DLD1 (cell line): ENCODE measurements around the gene OR6C76.
"Not testable (repeated sequence)": the region's sequence is repeated elsewhere in the genome, so short reads cannot be mapped to it uniquely, and the experiment has no call there.

Experiments
- in situ Hi-C: cut with HindIII; loops from 2 replicates; pipeline ENCODE4 v1.10.0; 2017; ENCODE audit warnings: low sequenced_read_pairs

Gene OR6C76

DNA sequence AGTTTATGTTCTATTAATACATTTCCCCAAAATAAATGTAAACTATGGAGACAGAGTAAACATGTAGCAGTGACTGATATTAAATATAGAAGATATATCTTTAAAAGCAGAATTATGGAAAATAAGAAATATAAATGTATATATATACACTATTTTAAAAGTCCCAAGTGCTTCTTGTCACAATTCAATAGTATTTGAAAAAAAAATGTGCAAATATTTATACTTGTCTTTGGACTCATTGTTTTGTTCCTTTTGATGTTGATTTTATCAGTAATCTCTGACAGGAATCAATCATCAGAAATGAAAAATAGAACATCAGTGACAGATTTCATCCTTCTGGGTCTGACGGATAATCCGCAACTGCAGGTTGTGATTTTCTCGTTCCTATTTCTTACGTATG, at the start of gene OR6C76:
Gene OR6C76, plus strand, starts transcription at position 301 of the 400 bp plus-strand sequence. Its CDS starts 0 bp downstream, at position 301.
- in situ Hi-C loops, result no loop called here

DNA sequence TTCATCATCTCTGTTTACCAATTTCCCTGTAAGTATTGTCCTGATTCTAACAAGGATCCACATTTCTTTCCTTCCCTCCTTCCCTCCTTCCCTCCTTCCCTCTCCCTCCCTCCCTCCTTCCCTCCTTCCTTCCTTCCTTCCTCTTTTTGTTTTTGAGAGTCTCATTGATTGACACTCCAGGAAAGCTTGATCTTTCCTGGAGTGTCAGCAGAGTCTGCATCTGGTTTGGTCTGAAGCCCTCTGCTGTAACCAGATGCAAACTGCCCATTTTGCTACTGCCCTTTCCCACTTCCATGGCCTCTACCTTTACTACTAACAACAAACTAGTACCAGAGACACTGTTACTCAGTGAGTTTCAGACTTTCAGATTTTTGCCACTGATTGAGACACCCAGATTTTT, 40.2 kb upstream of the OR6C76 start:
- in situ Hi-C loops, result no loop called here

DNA sequence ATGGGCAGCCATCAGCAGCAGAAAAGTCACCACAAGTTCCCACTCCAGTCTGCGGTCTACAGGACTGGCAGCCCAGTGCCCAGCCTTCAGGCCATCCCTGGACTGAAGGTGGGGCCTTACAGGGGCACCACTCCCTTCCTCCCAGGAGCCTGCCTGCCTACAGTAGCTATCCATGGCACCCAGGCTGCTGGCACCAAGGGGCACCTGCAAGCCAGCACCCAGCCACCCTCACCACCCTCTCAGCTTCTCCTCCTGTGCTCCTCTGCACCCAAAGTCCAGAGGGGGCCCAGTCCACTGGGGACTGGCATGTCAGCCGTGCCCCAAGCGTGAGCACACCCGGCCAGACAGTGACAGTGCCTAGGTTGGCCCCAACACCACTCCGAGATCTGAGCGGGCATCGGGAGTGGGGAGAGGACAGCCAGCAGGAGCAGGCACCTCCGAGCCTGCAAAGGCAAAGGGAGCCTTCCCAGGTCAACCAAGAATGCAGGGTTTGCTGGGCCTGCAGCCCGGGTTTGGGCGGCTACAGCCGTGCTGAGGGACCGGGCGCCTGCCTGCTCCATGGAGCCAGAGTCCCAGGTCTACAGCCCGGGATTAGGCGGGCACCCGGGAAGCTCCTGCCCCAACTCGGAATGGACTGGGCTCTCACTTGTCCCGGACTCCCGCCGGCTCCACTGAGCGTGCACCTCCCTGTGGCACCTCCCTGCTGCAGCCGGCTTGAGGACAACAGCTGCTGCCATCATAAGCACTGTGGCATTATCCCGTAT, 33.8 kb upstream of the OR6C76 start:
- in situ Hi-C loops, result no loop called here

DNA sequence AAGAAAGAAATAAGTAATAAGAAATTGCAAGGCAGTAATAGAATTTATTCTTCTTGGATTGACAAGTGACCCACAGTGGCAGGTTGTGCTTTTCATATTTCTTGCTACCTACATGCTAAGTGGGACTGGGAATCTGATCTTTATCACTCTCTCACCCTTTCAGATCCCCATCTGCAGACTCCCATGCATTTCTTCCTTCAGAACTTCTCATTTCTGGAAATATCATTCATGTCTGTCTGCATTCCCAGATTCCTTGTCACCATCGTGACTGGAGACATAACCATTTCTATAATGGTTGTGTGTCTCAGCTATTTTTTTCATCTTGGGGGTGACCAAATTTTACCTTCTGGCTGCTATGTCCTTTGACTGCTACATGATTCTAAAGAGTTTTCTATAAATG, 29.7 kb upstream of the OR6C76 start:
- in situ Hi-C loops, result no loop called here

- in situ Hi-C loops, result no loop called here
Observed at GRCh38 chr12:55400229-55400628, 25.8 kb upstream of the OR6C76 start, which contains the start of gene OR6C65. Gene OR6C65, plus strand, starts transcription at chr12:55400529. Its CDS starts 0 bp downstream, at chr12:55400529.

GRCh38 chr12:55407866-55408265, 18.2 kb upstream of the OR6C76 start:
- in situ Hi-C loops, result no loop called here

- in situ Hi-C loops, result not testable (repeated sequence)
Observed at GRCh38 chr12:55409133-55409532, 16.9 kb upstream of the OR6C76 start.

DNA sequence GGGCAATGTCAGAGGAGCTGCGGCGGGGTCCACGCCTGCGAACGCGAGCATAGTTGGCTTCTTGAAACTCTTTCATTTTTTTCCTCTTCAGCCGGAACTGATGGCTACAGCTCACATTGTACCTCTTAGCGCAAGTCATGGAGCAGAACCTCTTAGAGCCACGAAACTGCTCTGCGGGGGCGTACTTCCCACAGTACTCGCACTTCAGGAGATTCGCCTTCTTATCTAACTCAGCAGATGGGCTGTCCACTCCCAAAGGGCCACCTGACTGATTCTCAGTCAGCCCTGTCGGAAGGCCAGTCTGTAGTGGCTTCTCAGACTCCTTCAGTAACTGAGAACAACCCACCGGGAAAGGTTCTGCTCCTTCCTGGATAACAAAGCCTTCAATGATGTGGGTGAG, 13.9 kb upstream of the OR6C76 start:
- in situ Hi-C loops, result not testable (repeated sequence)

DNA sequence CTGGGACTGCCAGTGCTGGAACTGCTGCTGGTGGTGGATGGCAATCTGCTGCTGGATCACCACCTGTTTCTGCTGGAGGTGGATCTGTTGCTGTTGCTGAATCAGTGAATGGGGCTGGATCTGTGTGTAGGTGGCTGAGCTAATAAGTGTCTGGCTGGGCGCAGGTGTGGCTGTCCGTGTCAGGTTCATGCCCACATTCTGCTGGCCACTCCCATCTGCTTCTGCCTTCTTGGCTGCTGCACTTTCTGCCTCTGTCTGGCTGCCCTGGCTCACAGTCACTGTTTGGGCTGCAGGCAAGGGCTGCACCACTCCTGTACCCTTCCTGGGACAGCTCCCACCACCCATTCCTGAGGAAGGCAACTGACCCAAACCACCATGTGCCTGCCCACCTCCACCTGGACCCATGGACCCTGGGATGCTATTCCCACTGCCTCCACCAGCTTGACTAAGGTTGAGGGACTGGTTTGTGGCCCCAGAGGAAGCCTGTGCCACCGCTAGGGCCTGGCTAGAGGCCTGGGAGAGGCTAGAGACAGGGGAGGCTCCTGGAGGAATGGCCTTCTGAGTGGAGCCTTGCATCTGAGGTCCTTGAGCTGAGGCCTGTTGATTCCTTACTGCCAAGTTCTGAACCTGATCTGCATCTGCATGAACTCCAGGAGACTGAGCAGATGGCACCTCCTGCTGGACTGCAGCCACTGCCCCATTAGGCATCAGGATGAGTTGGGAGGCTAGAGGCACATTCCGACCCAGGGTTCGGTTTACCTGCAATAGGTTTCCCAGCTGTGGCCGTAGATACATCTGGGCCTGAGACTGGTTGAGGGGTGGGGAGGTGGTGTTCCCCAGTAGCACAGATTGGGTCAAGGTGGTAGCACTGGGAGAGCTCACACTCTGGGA, 12.3 kb upstream of the OR6C76 start:
- in situ Hi-C loops, result not testable (repeated sequence)

DNA sequence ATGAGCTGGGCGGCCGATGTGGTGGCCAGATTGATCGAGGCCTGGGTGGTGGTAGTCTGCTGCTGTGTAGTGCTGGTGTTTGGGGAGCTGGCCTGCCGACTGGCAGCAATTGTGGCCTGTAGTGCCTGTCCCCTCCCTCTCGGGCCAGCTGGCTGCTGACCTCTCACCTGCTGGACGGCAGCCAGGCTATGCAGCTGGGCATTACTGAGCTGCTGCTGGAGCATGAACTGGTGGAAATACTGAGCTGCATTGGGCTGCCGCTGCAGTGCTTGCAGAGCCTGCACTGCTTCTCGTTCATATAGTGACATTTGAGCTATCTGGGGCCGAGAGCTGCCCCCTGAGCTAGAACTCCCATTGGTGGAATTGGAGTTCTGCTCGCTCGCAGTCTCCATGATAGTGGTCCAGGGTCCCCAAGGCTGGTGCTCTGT, 11.6 kb upstream of the OR6C76 start:
- in situ Hi-C loops, result not testable (repeated sequence)

GRCh38 chr12:55414889-55415288, 11.2 kb upstream of the OR6C76 start:
- in situ Hi-C loops, result not testable (repeated sequence)

GRCh38 chr12:55416961-55417360, 9.1 kb upstream of the OR6C76 start:
- in situ Hi-C loops, result no loop called here

DNA sequence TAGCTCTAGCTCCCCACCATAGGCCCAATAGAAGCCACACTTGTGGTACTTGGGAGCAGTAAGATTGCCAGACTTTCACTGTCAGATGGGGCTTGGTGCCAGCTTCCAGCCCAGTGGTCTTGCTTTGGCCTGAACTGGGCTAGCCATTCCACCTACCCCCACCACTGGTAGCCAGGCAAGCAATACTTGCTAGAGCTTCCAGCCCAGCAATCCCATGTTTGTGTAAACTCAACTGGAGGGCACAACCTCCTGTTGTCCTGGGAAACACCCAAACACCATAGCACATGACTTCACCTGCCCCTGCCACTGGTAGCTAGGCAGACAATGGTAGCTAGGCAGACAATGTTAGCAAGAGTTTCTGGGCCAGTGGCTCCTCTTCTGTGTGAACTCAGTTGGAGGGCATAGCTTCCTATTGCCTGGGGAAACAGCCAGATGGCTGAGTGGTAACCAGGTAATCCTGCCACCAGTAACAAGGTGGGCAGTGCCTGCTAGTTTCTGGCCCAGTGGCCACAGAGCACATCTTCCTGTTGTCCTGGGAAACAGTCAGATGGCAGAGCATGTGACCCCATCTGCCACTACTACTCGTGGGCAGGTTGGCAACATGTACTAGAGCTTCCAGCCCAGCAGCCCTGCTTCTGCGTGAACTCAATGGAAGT, 5.6 kb upstream of the OR6C76 start:
- in situ Hi-C loops, result no loop called here

DNA sequence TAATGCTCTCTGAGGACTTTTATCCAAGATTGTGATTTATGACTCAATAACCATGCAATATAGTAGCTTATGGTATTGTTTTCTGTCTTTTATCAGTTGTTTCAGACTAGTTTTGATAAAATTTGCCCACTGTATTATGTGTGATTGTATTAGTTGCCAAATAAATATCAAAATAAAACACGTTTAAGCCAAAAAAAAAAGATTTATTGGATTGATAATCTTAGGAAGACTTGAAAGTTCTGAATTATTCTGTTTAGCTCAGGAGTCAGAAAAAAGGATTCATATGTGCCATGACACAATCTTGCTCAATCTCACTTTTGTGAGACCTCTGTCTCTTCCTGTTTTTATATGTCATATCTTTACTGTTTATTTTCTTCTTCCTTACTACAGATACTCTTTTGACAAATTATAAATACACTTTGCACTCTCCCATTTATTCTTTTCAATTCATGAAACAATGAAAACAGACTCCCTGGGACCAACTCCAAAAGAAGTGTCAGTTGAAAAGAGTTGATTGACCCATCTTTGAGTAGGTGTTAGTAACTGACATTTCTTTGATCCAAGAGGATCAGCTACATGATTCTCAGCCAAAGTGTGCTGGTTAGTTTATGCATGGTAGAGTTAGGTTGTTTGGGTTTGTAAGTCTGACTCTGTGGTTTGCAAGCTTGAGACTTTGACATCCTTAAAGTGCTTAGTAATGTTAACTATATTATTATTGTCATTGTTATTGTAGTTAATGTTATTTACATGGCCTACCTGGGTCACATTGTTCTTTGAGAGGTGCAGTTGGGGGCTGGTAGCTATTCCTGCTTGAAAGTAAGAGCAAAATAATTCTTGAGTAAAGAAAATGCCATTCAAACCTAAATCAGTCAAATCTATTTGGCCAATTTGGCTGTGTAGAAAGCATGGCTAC, 2.5 kb downstream of the OR6C76 start:
- in situ Hi-C loops, result no loop called here

DNA sequence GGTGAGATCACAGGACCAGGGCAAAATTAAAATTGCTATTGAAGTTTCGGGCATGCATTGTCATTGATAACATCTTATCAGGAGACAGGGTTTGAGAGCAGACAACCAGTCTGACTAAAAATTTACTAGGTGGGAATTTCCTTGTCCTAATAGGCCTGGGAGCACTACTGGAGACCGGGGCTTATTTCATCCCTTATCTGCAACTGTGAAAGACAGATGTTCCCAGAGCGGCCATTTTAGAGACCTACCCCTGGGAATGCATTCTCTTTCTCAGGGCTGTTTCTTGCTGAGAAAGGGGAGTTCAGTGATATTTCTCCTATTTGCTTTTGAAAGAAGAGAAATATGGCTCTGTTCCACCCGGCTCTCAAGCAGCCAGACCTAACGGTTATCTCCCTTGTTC, 15.2 kb downstream of the OR6C76 start:
- in situ Hi-C loops, result not testable (repeated sequence)

DNA sequence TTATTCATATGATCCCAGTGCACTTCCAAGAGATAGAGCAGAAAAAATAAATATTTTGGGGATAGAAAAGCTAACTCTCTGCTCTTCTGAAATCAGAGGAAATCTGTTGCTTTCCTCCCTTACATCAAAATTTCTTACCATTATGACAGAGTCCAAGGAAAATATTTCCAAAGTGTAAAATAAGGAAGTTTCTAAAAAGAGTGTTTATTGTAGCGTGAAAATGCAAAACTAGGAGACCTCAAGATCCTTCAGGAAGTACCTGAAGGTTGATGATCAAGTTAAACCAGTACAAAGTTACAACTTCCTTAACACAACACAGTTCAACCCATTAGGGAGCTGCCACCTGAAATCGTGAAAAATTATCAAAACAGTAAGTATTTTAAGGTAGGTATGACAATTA, 17.7 kb downstream of the OR6C76 start, which contains the start of gene OR6C2:
Gene OR6C2, plus strand, starts transcription at position 301 of the 400 bp plus-strand sequence. CDS start 8,138 bp downstream, outside the sequence.
- in situ Hi-C loops, result no loop called here

DNA sequence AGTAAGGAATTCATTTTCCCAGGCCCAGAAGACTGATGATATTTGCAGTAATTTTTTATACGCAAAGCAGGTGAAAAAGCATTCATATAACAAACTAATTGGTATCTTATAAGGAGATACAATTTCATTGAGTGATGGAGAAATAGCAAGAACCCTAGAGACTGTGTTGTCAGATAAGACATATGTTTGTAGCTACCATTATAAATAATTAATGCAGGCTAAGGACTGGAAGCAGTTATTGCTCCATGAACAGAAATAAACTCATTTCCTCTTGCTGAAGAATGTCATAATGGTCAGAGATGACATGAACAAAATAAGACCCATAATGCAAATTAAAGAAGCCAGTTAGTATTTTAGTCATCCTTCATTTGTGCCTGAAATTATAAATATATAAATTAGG, 19.3 kb downstream of the OR6C76 start:
- in situ Hi-C loops, result no loop called here

DNA sequence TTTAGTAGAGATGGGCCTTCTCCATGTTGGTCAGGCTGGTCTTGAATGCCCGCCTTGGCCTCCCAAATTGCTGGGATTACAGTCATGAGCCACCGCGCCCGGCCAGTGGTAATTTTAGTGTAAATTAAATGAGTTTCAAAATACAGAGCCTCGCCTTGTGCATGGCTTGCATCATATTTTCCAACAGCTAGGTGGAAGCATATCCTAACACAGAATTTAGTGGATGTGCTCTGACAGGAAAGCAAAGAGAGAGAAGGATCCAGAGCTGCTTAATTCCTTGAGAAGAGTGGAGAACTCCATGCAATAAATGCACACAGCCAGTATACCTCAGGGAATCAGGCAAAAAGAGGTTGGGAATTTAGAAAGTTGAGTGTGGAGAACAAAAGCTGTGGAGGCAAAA, 20.3 kb downstream of the OR6C76 start:
- in situ Hi-C loops, result no loop called here

- in situ Hi-C loops, result no loop called here
Observed at GRCh38 chr12:55448825-55449224, 22.8 kb downstream of the OR6C76 start.

GRCh38 chr12:55464926-55465325, 38.9 kb downstream of the OR6C76 start:
- in situ Hi-C loops, result not testable (repeated sequence)
